HepG2 (cell line): ENCODE results near the gene DYNC1LI2.

Experiments
- DNMT1 ChIP-seq: sonication (generic); formaldehyde crosslinking; IDR thresholded peaks from 2 replicates; pipeline ENCODE4 v1.5.1; 2020; ENCODE audit warnings: mild to moderate bottlenecking, missing genetic modification reagents
- EZH2 ChIP-seq: conservative IDR thresholded peaks from 2 replicates; pipeline ENCODE4 v1.6.1; 2012; ENCODE audit warnings: mild to moderate bottlenecking, low read depth, low read length, moderate library complexity
- HDAC6 ChIP-seq: fragments of 200-600 bp; sonication (generic); IDR thresholded peaks from 2 replicates; pipeline ENCODE4 v1.7.0; 2017; ENCODE audit warnings: mild to moderate bottlenecking, antibody characterized with exemption, low read length, low read depth
- KMT2A ChIP-seq: sonication (generic); formaldehyde crosslinking; IDR thresholded peaks from 2 replicates; pipeline ENCODE4 v1.4.0; 2020; ENCODE audit warnings: missing genetic modification reagents
- POLR2AphosphoS5 ChIP-seq: IDR thresholded peaks from 2 replicates; pipeline ENCODE4 v1.6.1; 2012; ENCODE audit warnings: low read depth, low read length
- PTBP1 ChIP-seq: fragments of 200-400 bp; formaldehyde crosslinking; IDR thresholded peaks from 2 replicates; pipeline ENCODE4 v1.6.1; 2018; ENCODE audit warnings: low read length, low read depth; ENCODE audit not compliant: poor library complexity, severe bottlenecking
- ZNF382 ChIP-seq: sonication (generic); formaldehyde crosslinking; IDR thresholded peaks from 2 replicates; pipeline ENCODE4 v1.5.0; 2020; ENCODE audit warnings: missing genetic modification reagents, mild to moderate bottlenecking, borderline replicate concordance
- ZNF652 ChIP-seq: IDR thresholded peaks from 2 replicates; pipeline ENCODE4 v1.6.1; 2016; ENCODE audit warnings: low read depth, borderline replicate concordance
- TF ChIP-seq, protein P1 (sequence below): sonication (generic); formaldehyde crosslinking; IDR thresholded peaks from 2 replicates; pipeline ENCODE4 v1.5.0; 2020; ENCODE audit warnings: mild to moderate bottlenecking, missing genetic modification reagents, moderate library complexity

DNA sequence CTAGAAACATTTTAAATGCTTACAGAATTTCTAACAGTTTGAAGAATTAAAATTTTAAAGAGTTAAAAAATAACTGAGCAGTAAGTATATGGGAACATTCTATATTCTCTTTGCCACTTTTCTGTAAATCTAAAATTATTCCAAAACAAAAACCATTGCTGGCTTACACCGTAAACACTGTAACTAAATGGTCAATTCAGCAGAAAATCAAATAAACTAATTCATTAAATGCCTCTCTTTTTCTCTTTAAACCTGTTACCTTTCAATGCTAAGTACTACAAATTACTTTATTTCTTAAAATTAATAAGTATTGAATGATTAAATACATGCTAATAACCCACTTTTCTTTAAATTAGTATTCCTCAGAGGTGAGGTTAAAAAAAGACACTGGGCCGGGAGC, 36.0 kb upstream of the DYNC1LI2 start:
- TF ChIP-seq, protein P1, sequence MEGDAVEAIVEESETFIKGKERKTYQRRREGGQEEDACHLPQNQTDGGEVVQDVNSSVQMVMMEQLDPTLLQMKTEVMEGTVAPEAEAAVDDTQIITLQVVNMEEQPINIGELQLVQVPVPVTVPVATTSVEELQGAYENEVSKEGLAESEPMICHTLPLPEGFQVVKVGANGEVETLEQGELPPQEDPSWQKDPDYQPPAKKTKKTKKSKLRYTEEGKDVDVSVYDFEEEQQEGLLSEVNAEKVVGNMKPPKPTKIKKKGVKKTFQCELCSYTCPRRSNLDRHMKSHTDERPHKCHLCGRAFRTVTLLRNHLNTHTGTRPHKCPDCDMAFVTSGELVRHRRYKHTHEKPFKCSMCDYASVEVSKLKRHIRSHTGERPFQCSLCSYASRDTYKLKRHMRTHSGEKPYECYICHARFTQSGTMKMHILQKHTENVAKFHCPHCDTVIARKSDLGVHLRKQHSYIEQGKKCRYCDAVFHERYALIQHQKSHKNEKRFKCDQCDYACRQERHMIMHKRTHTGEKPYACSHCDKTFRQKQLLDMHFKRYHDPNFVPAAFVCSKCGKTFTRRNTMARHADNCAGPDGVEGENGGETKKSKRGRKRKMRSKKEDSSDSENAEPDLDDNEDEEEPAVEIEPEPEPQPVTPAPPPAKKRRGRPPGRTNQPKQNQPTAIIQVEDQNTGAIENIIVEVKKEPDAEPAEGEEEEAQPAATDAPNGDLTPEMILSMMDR: no peak
- TF ChIP-seq ZNF382 (CRISPR knock-in tag) (no peak), KMT2A (CRISPR knock-in tag) (no peak), ZNF652 (no peak), PTBP1 (no peak), DNMT1 (CRISPR knock-in tag) (no peak), POLR2AphosphoS5 (no peak), EZH2 (no peak), HDAC6 (no peak)
